ENCODE data around the gene ARHGEF6. TPM values are rescaled to one million over a fixed set of nuclear protein-coding genes. Genes with fewer than 3 reads are reported as not detected.

ARHGEF6 gene
- total RNA-seq, 1 experiment from 2014 or later: 4.8 TPM

GRCh38 chrX:136731207-136731782 is 49.4 kb downstream of the ARHGEF6 start:
- DNase-seq: peak; percentile 3
- Histone ChIP-seq H3K36me3 (no peaks in the 10 kb centered on the region), H3K9me3 (no peaks in the 10 kb centered on the region)

GRCh38 chrX:136728393-136728792 is 52.3 kb downstream of the ARHGEF6 start:
- DNase-seq: no peak
- no peaks in the 10 kb centered on the region for H3K27me3 ChIP-seq
- no peaks in the 10 kb centered on the region for H3K9me3 ChIP-seq
- H3K4me3 ChIP-seq: no peak overlapping the region
- no peaks in the 10 kb centered on the region for H3K36me3 ChIP-seq

More at GRCh38 chrX:136731207-136731782, 49.4 kb downstream of the ARHGEF6 start:
- no peaks in the 10 kb centered on the region for H3K27me3 ChIP-seq
- no peak overlapping the region for H3K4me3 ChIP-seq

- Histone ChIP-seq H3K9me3 (no peaks in the 10 kb centered on the region), H3K36me3 (no peaks in the 10 kb centered on the region), H3K27me3 (no peaks in the 10 kb centered on the region), H3K4me3 (no peak overlapping the region)
- peak; percentile 68 for DNase-seq
Observed at GRCh38 chrX:136725441-136726104, 55.2 kb downstream of the ARHGEF6 start.

GRCh38 chrX:136718091-136718490 is 62.6 kb downstream of the ARHGEF6 start:
- no peaks in the 10 kb centered on the region for H3K36me3 ChIP-seq
- H3K9me3 ChIP-seq: no peaks in the 10 kb centered on the region
- no peaks in the 10 kb centered on the region for H3K27me3 ChIP-seq
- no peak overlapping the region for H3K4me3 ChIP-seq
- no peak for DNase-seq

- H3K4me3 ChIP-seq: no peak overlapping the region
- no peaks in the 10 kb centered on the region for H3K9me3 ChIP-seq
- DNase-seq: no peak
- H3K36me3 ChIP-seq: no peaks in the 10 kb centered on the region
- H3K27me3 ChIP-seq: no peaks in the 10 kb centered on the region
Observed at GRCh38 chrX:136714626-136715599, 65.8 kb downstream of the ARHGEF6 start.

- H3K36me3 ChIP-seq: no peaks in the 10 kb centered on the region
- H3K9me3 ChIP-seq: no peaks in the 10 kb centered on the region
- H3K4me3 ChIP-seq: no peak overlapping the region
- H3K27me3 ChIP-seq: no peaks in the 10 kb centered on the region
- no peak for DNase-seq
Observed at GRCh38 chrX:136712650-136713310, 68.0 kb downstream of the ARHGEF6 start.

- Histone ChIP-seq H3K36me3 (no peaks in the 10 kb centered on the region), H3K27me3 (no peaks in the 10 kb centered on the region), H3K4me3 (no peak overlapping the region), H3K9me3 (no peaks in the 10 kb centered on the region)
- peak; percentile 58 for DNase-seq
Observed at GRCh38 chrX:136711147-136711546, 69.6 kb downstream of the ARHGEF6 start.

GRCh38 chrX:136710325-136710951 is 70.3 kb downstream of the ARHGEF6 start:
- H3K9me3 ChIP-seq: no peaks in the 10 kb centered on the region
- no peak overlapping the region for H3K4me3 ChIP-seq
- DNase-seq: no peak
- no peaks in the 10 kb centered on the region for H3K27me3 ChIP-seq
- H3K36me3 ChIP-seq: no peaks in the 10 kb centered on the region

GRCh38 chrX:136708348-136708747 is 72.4 kb downstream of the ARHGEF6 start:
- H3K9me3 ChIP-seq: no peaks in the 10 kb centered on the region
- DNase-seq: no peak
- H3K4me3 ChIP-seq: no peak overlapping the region
- H3K27me3 ChIP-seq: no peaks in the 10 kb centered on the region
- no peaks in the 10 kb centered on the region for H3K36me3 ChIP-seq

GRCh38 chrX:136697156-136697555 is 83.6 kb downstream of the ARHGEF6 start:
- no peak overlapping the region for H3K4me3 ChIP-seq
- H3K36me3 ChIP-seq: no peaks in the 10 kb centered on the region
- no peaks in the 10 kb centered on the region for H3K9me3 ChIP-seq
- no peaks in the 10 kb centered on the region for H3K27me3 ChIP-seq
- no peak for DNase-seq

- Histone ChIP-seq H3K9me3 (no peaks in the 10 kb centered on the region), H3K4me3 (no peak overlapping the region), H3K36me3 (no peaks in the 10 kb centered on the region), H3K27me3 (no peaks in the 10 kb centered on the region)
- no peak for DNase-seq
Observed at GRCh38 chrX:136694431-136695087, 86.2 kb downstream of the ARHGEF6 start.

GRCh38 chrX:136692271-136692670 is 88.5 kb downstream of the ARHGEF6 start:
- no peaks in the 10 kb centered on the region for H3K27me3 ChIP-seq
- no peaks in the 10 kb centered on the region for H3K36me3 ChIP-seq
- no peak overlapping the region for H3K4me3 ChIP-seq
- no peaks in the 10 kb centered on the region for H3K9me3 ChIP-seq
- no peak for DNase-seq

GRCh38 chrX:136691028-136691809 is 89.5 kb downstream of the ARHGEF6 start:
- H3K36me3 ChIP-seq: no peaks in the 10 kb centered on the region

GRCh38 chrX:136689436-136689835 is 91.3 kb downstream of the ARHGEF6 start:
- DNase-seq: no peak

More at GRCh38 chrX:136691028-136691809, 89.5 kb downstream of the ARHGEF6 start:
- Histone ChIP-seq H3K9me3 (no peaks in the 10 kb centered on the region), H3K27me3 (no peaks in the 10 kb centered on the region), H3K4me3 (no peak overlapping the region)
- no peak for DNase-seq

GRCh38 chrX:136687457-136687856 is 93.3 kb downstream of the ARHGEF6 start:
- Histone ChIP-seq H3K4me3 (no peak overlapping the region), H3K27me3 (no peaks in the 10 kb centered on the region), H3K36me3 (no peaks in the 10 kb centered on the region), H3K9me3 (no peaks in the 10 kb centered on the region)
- DNase-seq: no peak

More at GRCh38 chrX:136689436-136689835, 91.3 kb downstream of the ARHGEF6 start:
- Histone ChIP-seq H3K4me3 (no peak overlapping the region), H3K27me3 (no peaks in the 10 kb centered on the region), H3K36me3 (no peaks in the 10 kb centered on the region), H3K9me3 (no peaks in the 10 kb centered on the region)
